A549 (cell line): Measurements from ENCODE around the gene CIAO2B. TPM values are rescaled to one million over a fixed set of nuclear protein-coding genes. Genes with fewer than 3 reads are reported as not detected.

Source experiments
- ATAC-seq, 2 experiments: fragments of 200-7000 bp in 1 of 2; fragments of >200 bp in 1 of 2; cut with Nextera tagmentation in 1 of 2; cut with Tn5 transposase in 1 of 2; 3 replicates each; pipeline versions ENCODE4 v1.8.0 to v1.9.1; 2018 to 2020; ENCODE audit warnings: mild to moderate bottlenecking in 1 of 2, moderate library complexity in 1 of 2
- CTCF ChIA-PET: fragments of 300-600 bp; sonication (Branson Sonifier 250); formaldehyde crosslinking; extraction: SDS; loops from one replicate; lab custom pipeline; 2021; ENCODE audit warnings: antibody characterized with exemption, inconsistent platforms; lab: Yijun Ruan, JAX
- POLR2A ChIA-PET: fragments of 350-600 bp; formaldehyde crosslinking; extraction: SDS; loops from one replicate; lab custom pipeline; 2021; ENCODE audit warnings: antibody characterized with exemption, inconsistent platforms; lab: Yijun Ruan, JAX
- DNase-seq, 2 experiments: peaks; one replicate each; pipeline versions ENCODE4 v3.0.0 to v3.0.0-alpha.2; 2011 to 2016; ENCODE audit warnings: low read depth in 1 of 2, low spot score in 1 of 2
- FAIRE-seq: peaks from 2 replicates; lab custom pipeline; 2011; peaks lifted over from hg19 to GRCh38; lab: Jason Lieb, UNC
- H3K27ac ChIP-seq, 2 experiments: fragments of >200 bp; sonication (Bioruptor Twin); formaldehyde crosslinking; 3 replicates each; pipeline ENCODE4 v1.5.1; 2016 to 2017
- H3K4me1 ChIP-seq: fragments of >200 bp; sonication (Bioruptor Twin); formaldehyde crosslinking; 3 replicates; pipeline ENCODE4 v1.6.1; 2016
- H3K4me2 ChIP-seq: fragments of >200 bp; sonication (Bioruptor Twin); formaldehyde crosslinking; 3 replicates; pipeline ENCODE4 v1.6.1; 2016
- H3K4me3 ChIP-seq: fragments of >200 bp; sonication (Bioruptor Twin); formaldehyde crosslinking; 3 replicates; pipeline ENCODE4 v1.5.1; 2016
- H3K9me3 ChIP-seq: fragments of >200 bp; sonication (Bioruptor Twin); formaldehyde crosslinking; 3 replicates; pipeline ENCODE4 v1.6.1; 2016
- ATOH8 ChIP-seq: fragments of 250-450 bp; sonication (Bioruptor Pico); IDR thresholded peaks from 2 replicates; pipeline ENCODE4 v1.5.0; 2020; ENCODE audit warnings: low read depth, mild to moderate bottlenecking, moderate library complexity
- CTCF ChIP-seq: fragments of >200 bp; sonication (Bioruptor Twin); formaldehyde crosslinking; IDR thresholded peaks from 3 replicates; pipeline ENCODE4 v1.5.1; 2016
- E2F6 ChIP-seq: IDR thresholded peaks from 2 replicates; pipeline ENCODE4 v1.6.1; 2012; ENCODE audit warnings: low read depth, borderline replicate concordance
- EHF ChIP-seq: fragments of 250-450 bp; sonication (Bioruptor Pico); IDR thresholded peaks from 2 replicates; pipeline ENCODE4 v1.5.0; 2020; ENCODE audit warnings: mild to moderate bottlenecking
- EP300 ChIP-seq, 2 experiments: fragments of >200 bp; sonication (Bioruptor Twin); formaldehyde crosslinking; IDR thresholded peaks; 2 replicates in 1 of 2; 3 replicates in 1 of 2; pipeline ENCODE4 v1.6.1; 2016 to 2017
- HOXB5 ChIP-seq: fragments of 250-450 bp; sonication (Bioruptor Pico); IDR thresholded peaks from 2 replicates; pipeline ENCODE4 v1.5.0; 2020; ENCODE audit warnings: mild to moderate bottlenecking, moderate library complexity
- MAFK ChIP-seq: fragments of 450-650 bp; IDR thresholded peaks from 2 replicates; pipeline ENCODE4 v1.6.1; 2014; ENCODE audit not compliant: partially characterized antibody
- NPAS2 ChIP-seq: fragments of 250-450 bp; sonication (Bioruptor Pico); IDR thresholded peaks from 2 replicates; pipeline ENCODE4 v1.8.0; 2022; ENCODE audit warnings: mild to moderate bottlenecking, moderate library complexity, borderline replicate concordance
- PHF8 ChIP-seq: fragments of 200-600 bp; sonication (generic); IDR thresholded peaks from 2 replicates; pipeline ENCODE4 v1.6.1; 2016; ENCODE audit warnings: low read depth, mild to moderate bottlenecking, antibody characterized with exemption, moderate library complexity, borderline replicate concordance
- POLR2A ChIP-seq: IDR thresholded peaks from 2 replicates; pipeline ENCODE4 v1.6.1; 2012; ENCODE audit warnings: mild to moderate bottlenecking, low read length
- RAD21 ChIP-seq, 2 experiments: fragments of >200 bp in 1 of 2; sonication (Bioruptor Twin) in 1 of 2; formaldehyde crosslinking in 1 of 2; IDR thresholded peaks in 1 of 2; conservative IDR thresholded peaks in 1 of 2; 2 replicates in 1 of 2; 3 replicates in 1 of 2; pipeline ENCODE4 v1.6.1; 2012 to 2018; ENCODE audit warnings: inconsistent platforms in 1 of 2
- REST ChIP-seq: fragments of 200-600 bp; sonication (generic); IDR thresholded peaks from 2 replicates; pipeline ENCODE4 v1.6.1; 2016; ENCODE audit warnings: antibody characterized with exemption, mild to moderate bottlenecking, moderate library complexity
- RNF2 ChIP-seq: fragments of 200-600 bp; sonication (generic); IDR thresholded peaks from 2 replicates; pipeline ENCODE4 v1.6.1; 2016; ENCODE audit warnings: low read depth, mild to moderate bottlenecking, antibody characterized with exemption, moderate library complexity, borderline replicate concordance
- USF2 ChIP-seq: fragments of 450-650 bp; IDR thresholded peaks from 2 replicates; pipeline ENCODE4 v1.6.1; 2014; ENCODE audit warnings: antibody characterized with exemption
- ZNF302 ChIP-seq: fragments of 250-450 bp; sonication (Bioruptor Pico); IDR thresholded peaks from 2 replicates; pipeline ENCODE4 v1.9.0; 2021; ENCODE audit warnings: inconsistent platforms, mild to moderate bottlenecking, moderate library complexity
- ZSCAN20 ChIP-seq: fragments of 250-450 bp; sonication (Bioruptor Pico); IDR thresholded peaks from 2 replicates; pipeline ENCODE4 v1.8.0; 2022; ENCODE audit warnings: mild to moderate bottlenecking, moderate library complexity
- WGBS: methylation state at CpG from one replicate; pipeline ENCODE4 v1.1.6; 2017; ENCODE audit errors: missing lambda C conversion rate; 5-methylcytosine and 5-hydroxymethylcytosine counted together
- polyA plus RNA-seq, 4 experiments: library from polyadenylated mRNA; depleted of rRNA in 3 of 4; stranded (reverse); fragments of >200 nt; fragmentation: RNase III in 1 of 4; extraction: RNeasy Plus Mini Kit Qiagen cat#74134 plus additional on column Dnase treatment in 1 of 4; gene quantifications; 2 replicates in 3 of 4; 3 replicates in 1 of 4; pipeline ENCODE4 v1.2.3, GENCODE V29; 2011 to 2017
- TF ChIP-seq, protein P1 (sequence below): IDR thresholded peaks from 2 replicates; pipeline ENCODE4 v1.6.1; 2012

The CIAO2B gene
- polyA plus RNA-seq, 2 of the 4 experiments (the other 2 are of a cell fraction): 134 to 140 TPM

DNA sequence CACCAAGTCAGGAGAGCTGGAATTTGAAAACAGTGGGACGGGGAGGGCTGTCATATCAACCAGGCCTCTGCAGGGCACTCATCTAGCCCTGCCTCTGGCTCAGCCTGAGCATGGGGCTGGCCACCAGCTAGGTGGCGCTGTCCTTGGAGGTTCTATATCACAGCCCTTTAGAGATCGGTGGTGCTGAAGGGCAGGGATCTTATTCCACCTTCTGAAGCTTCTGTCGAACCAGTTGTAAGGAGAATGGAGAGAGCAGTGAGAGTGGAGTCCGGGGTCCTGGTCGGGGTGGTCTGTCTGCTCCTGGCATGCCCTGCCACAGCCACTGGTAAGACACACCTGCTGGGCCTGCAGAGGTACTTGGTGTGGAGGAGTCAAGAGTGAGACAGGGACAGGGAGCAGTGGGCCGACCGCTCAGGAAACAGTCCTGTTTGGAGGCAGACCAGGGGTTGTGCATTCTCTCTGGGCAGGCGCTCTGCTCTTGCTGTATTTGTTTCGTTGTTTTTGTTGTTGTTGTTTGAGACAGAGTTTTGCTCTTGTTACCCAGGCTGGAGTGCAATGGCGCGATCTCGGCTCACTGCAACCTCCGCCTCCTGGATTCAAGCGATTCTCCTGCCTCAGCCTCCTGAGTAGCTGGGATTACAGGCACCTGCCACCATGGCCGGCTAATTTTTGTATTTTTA lies 27.0 kb upstream of the CIAO2B start, which contains the start of gene CES3:
Gene CES3 (plus strand): TSS at position 202 of the 680 bp plus-strand sequence. CDS start 42 bp downstream, at position 244.
- peak; percentile 99 to 100 for ATAC-seq
- Histone ChIP-seq H3K27ac (peak within 1 kb of the TSS; percentile 49 to 82; a peak in 4 of 6 replicates), H3K4me1 (no peaks in the 10 kb centered on the region), H3K4me3 (peak within 1 kb of the TSS; percentile 33), H3K9me3 (no peaks in the 10 kb centered on the region), H3K4me2 (peak within 1 kb of the TSS; percentile 70)
- CTCF ChIA-PET: interaction anchor here (0.7 to 15.9 kb wide), 40 partner anchors 9 to 371 kb away, joined by 3 to 216 read pairs (median 4); partner anchors contain the start of genes B3GNT9 and CES4A
- POLR2A ChIA-PET: interaction anchor here (1.0 kb wide), 2 partner anchors 9 to 209 kb away, joined by 3 to 10 read pairs; partner anchors contain the start of gene NOL3
- FAIRE-seq: no peak
- DNase-seq: peak; percentile 80 to 85
- WGBS: 50% methylated on average over 16 of the region's 16 CpGs
- no peak for TF ChIP-seq E2F6
- TF ChIP-seq CTCF: peak; percentile 85
- no peak for TF ChIP-seq RNF2
- 0 out of 2 replicates have a peak, but pooled peaks have one; percentile 13 for TF ChIP-seq REST
- no peak for TF ChIP-seq ZNF302
- TF ChIP-seq RAD21 (conservative IDR thresholded peaks at IDR 0.05 in 1 of 2, IDR thresholded peaks at IDR 0.05 in 1 of 2): peak in 1 of 2 experiments; percentile 18; a peak in 1 of 5 replicates

DNA sequence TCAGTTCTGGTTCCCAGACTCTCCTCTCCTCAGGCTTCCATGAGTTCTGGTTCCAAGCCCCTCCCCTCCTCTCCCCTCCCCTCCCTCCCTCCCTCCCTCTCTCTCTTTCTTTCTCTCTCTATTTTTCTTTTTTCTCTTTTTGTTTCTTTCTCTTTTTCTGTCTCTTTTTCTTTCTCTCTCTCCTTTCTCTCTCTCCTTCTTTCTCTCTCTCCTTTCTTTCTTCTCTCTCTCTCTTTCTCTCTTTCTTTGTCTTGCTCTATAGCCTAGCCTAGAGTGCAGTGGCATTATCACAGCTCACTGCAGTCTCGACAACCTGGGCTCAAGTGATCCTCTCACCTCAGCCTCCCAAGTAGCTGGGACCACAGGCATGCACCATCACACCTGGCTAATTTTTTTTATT lies 26.1 kb upstream of the CIAO2B start:
- TF ChIP-seq ZSCAN20 (CRISPR knock-in tag): no peak
- TF ChIP-seq PHF8: no peak
- no peak for TF ChIP-seq EHF (CRISPR knock-in tag)
- no peak for TF ChIP-seq NPAS2
- no peak for TF ChIP-seq ATOH8 (CRISPR knock-in tag)
- TF ChIP-seq USF2: no peak
- TF ChIP-seq POLR2A: no peak
- no peak for TF ChIP-seq EP300 (IDR thresholded peaks at IDR 0.05)
- no peak for TF ChIP-seq HOXB5 (CRISPR knock-in tag)
- no peak for TF ChIP-seq MAFK
- TF ChIP-seq, protein P1, sequence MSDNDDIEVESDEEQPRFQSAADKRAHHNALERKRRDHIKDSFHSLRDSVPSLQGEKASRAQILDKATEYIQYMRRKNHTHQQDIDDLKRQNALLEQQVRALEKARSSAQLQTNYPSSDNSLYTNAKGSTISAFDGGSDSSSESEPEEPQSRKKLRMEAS: no peak
- no peak for TF ChIP-seq E2F6
- no peak for ATAC-seq
- no peak overlapping the region for H3K27ac ChIP-seq
- POLR2A ChIA-PET: no interaction called here
- CTCF ChIA-PET: interaction anchor here (0.7 to 15.9 kb wide), 25 partner anchors 8 to 372 kb away, joined by 3 to 216 read pairs (median 5); partner anchors contain the start of gene B3GNT9
- 84% methylated on average over 1 of the region's 1 CpG for WGBS
- H3K4me1 ChIP-seq: no peaks in the 10 kb centered on the region
- no peak overlapping the region for H3K4me3 ChIP-seq
- no peak overlapping the region for H3K4me2 ChIP-seq
- no peaks in the 10 kb centered on the region for H3K9me3 ChIP-seq
- FAIRE-seq: no peak
- no peak for DNase-seq
